Measurements from ENCODE around the gene MAN1A2.

MAN1A2 gene

DNA sequence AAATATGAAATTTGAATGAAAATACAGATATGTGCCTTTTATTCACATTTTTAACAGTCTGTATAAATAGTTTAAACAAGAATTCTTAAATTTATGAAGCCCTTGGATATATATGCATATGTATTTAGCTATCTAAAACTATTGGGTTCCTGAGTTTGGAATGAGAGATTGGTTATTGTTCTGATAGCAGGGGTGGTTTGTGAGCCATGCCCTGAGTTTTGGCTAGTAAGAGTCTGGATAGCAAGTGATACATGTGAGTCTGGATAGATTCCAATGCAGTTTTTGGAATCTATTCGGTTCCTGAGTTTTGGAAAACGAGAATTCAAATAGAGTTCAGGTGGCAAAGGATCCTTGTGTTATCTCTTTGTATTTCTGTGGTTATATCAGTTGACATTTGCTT is 2.8 kb downstream of the MAN1A2 start:
- Mint-ChIP-seq H3K9me3 (no peaks in the 10 kb centered on the region), H3K36me3 (peaks cover 12% of the 10 kb centered on the region), H3K4me1 (peaks cover 49% of the 10 kb centered on the region), H3K27ac (no peak overlapping the region), H3K27me3 (no peaks in the 10 kb centered on the region), H3K4me3 (peak overlapping the region; percentile 85)
- CTCF ChIA-PET = no interaction called here
- no peak for DNase-seq

DNA sequence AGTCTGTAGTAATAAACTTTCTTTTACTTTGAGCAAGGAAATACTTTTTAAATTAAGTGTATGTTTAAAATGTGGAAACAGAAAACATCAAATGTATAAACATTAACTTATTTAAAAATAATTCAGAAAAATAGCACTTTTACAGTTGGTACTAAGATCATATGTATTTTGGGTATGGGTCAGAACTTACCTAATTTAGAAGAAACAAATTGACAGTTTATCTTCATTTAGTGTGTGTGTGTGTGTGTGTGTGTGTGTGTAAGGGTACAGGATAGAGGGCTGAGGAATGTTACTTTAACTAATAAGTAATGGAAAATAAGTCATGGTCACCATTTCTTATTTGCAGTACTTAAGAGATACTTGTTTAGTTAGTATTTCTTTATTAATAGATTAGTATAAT is 3.3 kb downstream of the MAN1A2 start:
- peaks cover 11% of the 10 kb centered on the region for H3K36me3 Mint-ChIP-seq
- H3K4me1 Mint-ChIP-seq = peaks cover 46% of the 10 kb centered on the region
- H3K9me3 Mint-ChIP-seq = no peaks in the 10 kb centered on the region
- peak overlapping the region; percentile 85 for H3K4me3 Mint-ChIP-seq
- DNase-seq = no peak
- CTCF ChIA-PET = no interaction called here
- no peaks in the 10 kb centered on the region for H3K27me3 Mint-ChIP-seq
- H3K27ac Mint-ChIP-seq = no peak overlapping the region

DNA sequence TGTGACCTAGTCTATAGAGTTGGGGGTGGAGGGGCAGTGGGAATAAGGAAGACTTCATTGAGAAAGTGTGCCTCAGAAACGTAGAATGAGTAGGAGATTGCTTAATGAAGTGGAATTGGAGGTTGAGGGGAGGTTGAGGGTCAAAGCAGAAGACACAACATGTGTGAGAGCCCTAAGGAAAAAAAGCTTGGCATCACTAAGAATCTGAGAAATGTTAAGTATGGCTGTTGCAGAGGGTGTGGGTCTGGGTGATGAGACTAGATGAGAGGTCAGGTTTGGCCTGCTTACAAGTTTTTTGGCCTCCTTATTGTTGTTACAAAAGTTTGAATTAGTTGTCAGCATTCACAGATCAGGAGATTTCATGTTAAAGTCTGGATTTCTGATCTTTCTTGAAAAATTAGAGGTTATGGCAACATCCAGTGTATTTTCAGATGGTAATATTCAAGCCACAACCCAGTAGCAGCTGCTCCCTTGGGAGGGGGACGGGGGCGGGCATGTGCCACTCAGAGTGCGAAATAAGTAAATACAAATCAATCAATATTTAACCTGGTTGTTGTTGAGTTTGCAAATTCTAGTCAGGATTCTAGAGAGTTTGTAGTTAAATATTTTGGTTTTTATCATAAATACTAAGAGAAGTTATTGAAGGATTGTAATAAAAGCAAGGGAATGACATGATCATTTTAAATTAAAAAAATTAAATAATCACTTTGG is 4.3 kb downstream of the MAN1A2 start:
- H3K36me3 Mint-ChIP-seq = peaks cover 15% of the 10 kb centered on the region
- CTCF ChIA-PET = no interaction called here
- peaks cover 5% of the 10 kb centered on the region for H3K9me3 Mint-ChIP-seq
- H3K4me1 Mint-ChIP-seq = peaks cover 42% of the 10 kb centered on the region
- H3K27ac Mint-ChIP-seq = no peak overlapping the region
- DNase-seq = no peak
- H3K4me3 Mint-ChIP-seq = peak overlapping the region; percentile 14
- no peaks in the 10 kb centered on the region for H3K27me3 Mint-ChIP-seq

DNA sequence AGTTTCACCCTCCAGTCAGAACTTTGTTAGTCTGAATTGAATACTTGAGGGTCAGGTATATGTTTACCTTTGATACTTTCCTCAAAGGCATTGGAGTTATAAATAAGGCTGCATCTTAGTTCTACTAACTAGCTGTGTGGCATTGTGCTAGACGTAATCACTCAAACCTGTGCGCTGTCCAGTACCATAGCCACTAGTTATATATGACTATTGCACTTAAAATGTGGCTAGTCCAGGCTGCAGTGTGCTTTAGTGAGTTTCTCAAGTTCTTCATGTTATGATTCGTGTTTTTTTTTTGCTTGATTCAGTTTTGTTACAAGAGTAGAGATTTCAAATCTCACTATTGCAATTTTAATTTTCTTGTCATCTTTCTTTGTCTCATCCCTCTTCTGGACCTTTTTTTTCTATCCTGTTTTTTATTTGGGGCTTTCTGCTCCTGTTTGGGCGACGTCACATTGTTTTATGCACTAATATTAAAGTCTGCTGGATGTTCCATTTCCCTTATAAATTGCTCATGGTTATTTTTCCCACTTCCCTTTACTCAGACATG is 5.7 kb downstream of the MAN1A2 start:
- Mint-ChIP-seq H3K9me3 (peaks cover 5% of the 10 kb centered on the region), H3K4me3 (no peak overlapping the region), H3K27ac (no peak overlapping the region), H3K4me1 (peaks cover 40% of the 10 kb centered on the region), H3K27me3 (no peaks in the 10 kb centered on the region), H3K36me3 (peaks cover 16% of the 10 kb centered on the region)
- DNase-seq = no peak
- CTCF ChIA-PET = no interaction called here

DNA sequence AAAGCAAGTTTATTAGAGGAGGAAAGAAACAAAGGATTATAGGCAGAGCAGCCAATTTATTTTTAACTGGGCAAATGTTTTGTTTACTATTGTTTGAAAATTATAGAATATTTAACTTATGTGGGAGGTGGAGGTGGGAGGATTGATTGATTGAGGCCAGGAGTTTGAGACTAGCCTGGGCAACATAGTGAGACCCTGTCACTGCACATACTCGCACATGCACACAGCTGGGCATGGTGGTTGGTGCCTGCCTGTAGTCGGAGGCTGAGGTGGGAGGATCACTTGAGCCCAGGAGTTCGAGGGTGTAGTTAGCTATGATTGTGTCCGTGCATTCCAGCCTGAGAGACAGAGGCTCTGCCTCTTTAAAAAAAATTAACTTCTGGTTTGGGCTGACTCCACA is 6.7 kb downstream of the MAN1A2 start:
- no peaks in the 10 kb centered on the region for H3K27me3 Mint-ChIP-seq
- CTCF ChIA-PET = interaction anchor here (0.9 kb wide), 1 partner anchor 385 kb away, joined by 3 read pairs; no protein-coding TSS in a partner anchor

DNA sequence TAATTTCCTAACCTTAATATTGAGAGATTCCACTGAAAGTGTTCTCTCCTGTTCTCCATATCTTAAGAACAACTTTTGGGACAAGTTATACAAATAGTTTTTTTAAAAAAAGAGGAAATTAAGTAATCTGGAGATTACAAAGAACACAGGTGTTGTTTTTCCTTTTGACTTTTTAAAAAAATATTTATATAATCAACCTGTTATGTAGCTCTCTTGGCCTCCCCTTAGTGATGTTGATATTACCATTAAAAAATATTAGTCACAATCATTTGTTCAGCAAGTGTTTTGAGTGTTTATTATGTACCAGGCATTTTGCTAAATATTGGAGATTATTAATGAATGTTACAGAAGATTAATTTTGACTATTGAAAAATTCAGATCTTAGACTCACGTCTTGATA is 8.1 kb downstream of the MAN1A2 start:
- CTCF ChIA-PET = no interaction called here
- Mint-ChIP-seq H3K36me3 (peaks cover 16% of the 10 kb centered on the region), H3K27ac (no peak overlapping the region), H3K4me1 (peaks cover 22% of the 10 kb centered on the region), H3K27me3 (no peaks in the 10 kb centered on the region), H3K4me3 (no peak overlapping the region), H3K9me3 (peaks cover 5% of the 10 kb centered on the region)
- DNase-seq = no peak

More for the DNA sequence above, 6.7 kb downstream of the MAN1A2 start:
- Mint-ChIP-seq H3K4me3 (no peak overlapping the region), H3K27ac (no peak overlapping the region), H3K9me3 (peaks cover 5% of the 10 kb centered on the region), H3K4me1 (peaks cover 31% of the 10 kb centered on the region), H3K36me3 (peaks cover 16% of the 10 kb centered on the region)
- DNase-seq = no peak

DNA sequence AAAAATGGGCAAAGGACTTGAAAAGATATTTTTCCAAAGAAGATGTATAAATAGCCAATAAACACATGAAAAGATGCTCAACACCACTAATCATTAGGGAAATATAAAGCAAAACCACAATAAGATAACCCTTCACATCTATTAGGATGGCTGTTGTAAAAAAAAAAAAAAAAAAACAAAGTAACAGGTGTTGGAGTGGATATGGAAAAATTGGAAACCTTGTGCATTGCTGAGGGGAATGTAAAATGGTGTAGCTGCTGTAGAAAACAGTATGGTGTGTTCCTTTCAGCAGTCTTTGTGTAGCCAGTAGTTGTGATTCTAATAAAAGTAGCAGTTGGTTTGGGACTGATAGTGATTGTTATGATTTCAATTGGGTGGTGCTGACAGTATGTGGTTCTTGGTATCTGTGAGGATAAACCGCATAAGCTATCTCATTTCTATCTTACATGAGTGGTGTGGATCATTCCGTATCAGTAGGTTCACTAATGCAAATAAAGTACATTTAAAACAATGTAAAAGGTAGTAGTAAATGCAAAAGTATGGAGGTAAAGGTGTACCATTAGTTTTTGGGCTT is 19.9 kb downstream of the MAN1A2 start:
- CTCF ChIA-PET = no interaction called here
- no peak for DNase-seq
- Mint-ChIP-seq H3K27ac (no peak overlapping the region), H3K4me3 (no peak overlapping the region), H3K36me3 (peaks cover 15% of the 10 kb centered on the region), H3K27me3 (no peaks in the 10 kb centered on the region), H3K9me3 (peaks cover 26% of the 10 kb centered on the region), H3K4me1 (peaks cover 17% of the 10 kb centered on the region)

DNA sequence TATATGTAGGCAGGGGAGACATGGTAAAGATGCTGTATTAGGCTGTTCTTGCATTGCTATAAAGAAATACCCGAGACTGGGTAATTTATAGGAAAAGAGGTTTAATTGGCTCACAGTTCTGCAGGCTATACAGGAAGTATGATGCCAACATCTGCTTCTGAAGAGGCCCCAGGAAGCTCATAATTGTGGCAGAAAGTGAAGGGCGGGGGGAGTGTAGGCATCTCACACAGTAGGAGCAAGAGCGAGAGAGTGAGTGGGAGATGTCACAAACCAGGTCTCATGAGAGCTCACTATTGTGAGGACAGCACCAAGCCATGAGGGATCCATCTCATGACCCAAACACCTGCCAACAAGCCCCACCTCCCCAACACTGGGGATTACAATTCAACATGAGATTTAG is 21.1 kb downstream of the MAN1A2 start:
- peaks cover 18% of the 10 kb centered on the region for H3K9me3 Mint-ChIP-seq
- H3K4me3 Mint-ChIP-seq = no peak overlapping the region
- CTCF ChIA-PET = no interaction called here
- DNase-seq = no peak
- H3K4me1 Mint-ChIP-seq = peaks cover 17% of the 10 kb centered on the region
- H3K27me3 Mint-ChIP-seq = no peaks in the 10 kb centered on the region
- H3K27ac Mint-ChIP-seq = no peak overlapping the region
- H3K36me3 Mint-ChIP-seq = peaks cover 11% of the 10 kb centered on the region

DNA sequence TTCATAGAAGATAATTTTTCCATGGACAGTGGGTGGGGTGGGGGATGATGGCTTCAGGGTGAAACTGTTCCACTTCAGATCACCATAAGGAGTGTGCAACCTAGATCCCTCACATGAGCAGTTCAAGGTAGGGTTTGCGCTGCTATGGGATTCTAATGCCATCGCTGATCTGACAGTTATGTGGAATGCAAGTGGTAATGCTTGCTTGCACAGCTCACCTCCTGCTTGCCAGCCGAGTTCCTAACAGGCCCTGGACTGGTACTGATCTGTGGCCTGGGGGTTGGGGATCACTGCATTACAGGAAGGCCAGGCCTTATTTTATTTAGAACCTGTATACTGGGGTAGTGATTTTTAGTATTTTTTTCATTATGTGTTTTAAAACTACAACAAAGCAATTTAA is 22.0 kb downstream of the MAN1A2 start:
- no peak for DNase-seq
- Mint-ChIP-seq H3K36me3 (peaks cover 6% of the 10 kb centered on the region), H3K27me3 (no peaks in the 10 kb centered on the region), H3K4me1 (peaks cover 17% of the 10 kb centered on the region), H3K4me3 (no peak overlapping the region), H3K27ac (no peak overlapping the region), H3K9me3 (peaks cover 11% of the 10 kb centered on the region)
- CTCF ChIA-PET = no interaction called here

DNA sequence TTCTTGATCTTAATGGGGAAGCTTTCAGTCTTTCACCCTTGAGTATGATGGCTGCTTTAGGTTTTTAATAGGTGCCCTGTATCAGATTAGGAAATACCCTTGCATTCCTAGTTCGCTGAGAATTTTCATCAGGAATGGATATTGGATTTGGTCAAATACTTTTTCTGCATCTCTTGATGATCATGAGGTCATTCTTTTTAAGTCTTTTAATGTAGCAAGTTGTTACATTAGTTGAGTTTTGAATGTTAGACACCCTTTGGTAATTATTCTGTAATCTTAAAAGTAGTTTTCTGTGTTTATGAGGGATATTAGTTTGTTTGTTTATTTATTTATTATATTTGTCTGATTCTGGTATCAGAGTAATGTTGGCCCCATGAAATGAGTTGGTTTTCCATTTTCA is 22.5 kb downstream of the MAN1A2 start:
- H3K4me3 Mint-ChIP-seq = no peak overlapping the region
- H3K27ac Mint-ChIP-seq = no peak overlapping the region
- H3K27me3 Mint-ChIP-seq = no peaks in the 10 kb centered on the region
- peaks cover 17% of the 10 kb centered on the region for H3K4me1 Mint-ChIP-seq
- CTCF ChIA-PET = no interaction called here
- peaks cover 8% of the 10 kb centered on the region for H3K9me3 Mint-ChIP-seq
- no peak for DNase-seq
- peaks cover 3% of the 10 kb centered on the region for H3K36me3 Mint-ChIP-seq

DNA sequence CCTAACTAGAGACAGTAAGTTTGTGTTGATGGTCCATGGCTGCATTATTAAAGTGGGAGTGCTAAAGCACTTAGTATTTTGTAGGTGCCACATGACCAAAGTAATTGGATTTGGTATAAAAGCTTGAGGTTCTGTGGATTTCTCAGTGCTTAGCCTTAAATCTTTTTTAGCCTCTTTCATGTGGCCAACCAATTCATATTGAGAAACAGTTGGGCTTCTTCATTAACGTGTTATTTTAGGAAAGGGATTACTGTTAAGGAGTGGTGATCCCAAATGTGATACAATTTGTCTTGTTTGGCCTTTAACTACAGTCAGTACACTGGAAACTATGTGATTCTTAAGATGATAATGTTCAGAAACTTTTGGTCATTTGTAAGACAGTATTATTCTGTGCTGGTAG is 25.5 kb downstream of the MAN1A2 start:
- peaks cover 1% of the 10 kb centered on the region for H3K36me3 Mint-ChIP-seq
- H3K9me3 Mint-ChIP-seq = peaks cover 3% of the 10 kb centered on the region
- DNase-seq = no peak
- no peak overlapping the region for H3K4me3 Mint-ChIP-seq
- CTCF ChIA-PET = no interaction called here
- no peak overlapping the region for H3K27ac Mint-ChIP-seq
- H3K27me3 Mint-ChIP-seq = no peaks in the 10 kb centered on the region
- H3K4me1 Mint-ChIP-seq = peaks cover 8% of the 10 kb centered on the region

DNA sequence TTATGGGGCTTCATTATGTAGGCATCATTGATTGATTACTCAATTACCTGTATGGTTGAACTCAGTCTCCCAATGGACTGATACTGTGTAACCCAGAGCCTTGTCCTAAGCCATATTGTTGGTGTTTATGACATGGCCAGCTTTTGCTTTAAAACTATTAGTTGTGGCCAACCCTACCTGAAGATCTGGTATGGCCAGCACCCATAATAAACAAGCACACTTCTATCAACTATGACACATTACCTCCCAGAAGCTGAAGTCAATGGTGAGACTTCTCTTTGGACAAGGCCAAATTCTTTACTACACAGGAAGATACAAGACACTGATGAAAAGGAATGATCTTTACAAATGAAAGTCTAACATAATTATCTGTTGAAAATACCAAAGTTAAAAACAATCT is 28.8 kb downstream of the MAN1A2 start:
- H3K4me3 Mint-ChIP-seq = no peak overlapping the region
- H3K27me3 Mint-ChIP-seq = no peaks in the 10 kb centered on the region
- H3K4me1 Mint-ChIP-seq = no peaks in the 10 kb centered on the region
- no peak overlapping the region for H3K27ac Mint-ChIP-seq
- no peaks in the 10 kb centered on the region for H3K36me3 Mint-ChIP-seq
- H3K9me3 Mint-ChIP-seq = peaks cover 5% of the 10 kb centered on the region
- no peak for DNase-seq
- CTCF ChIA-PET = no interaction called here

DNA sequence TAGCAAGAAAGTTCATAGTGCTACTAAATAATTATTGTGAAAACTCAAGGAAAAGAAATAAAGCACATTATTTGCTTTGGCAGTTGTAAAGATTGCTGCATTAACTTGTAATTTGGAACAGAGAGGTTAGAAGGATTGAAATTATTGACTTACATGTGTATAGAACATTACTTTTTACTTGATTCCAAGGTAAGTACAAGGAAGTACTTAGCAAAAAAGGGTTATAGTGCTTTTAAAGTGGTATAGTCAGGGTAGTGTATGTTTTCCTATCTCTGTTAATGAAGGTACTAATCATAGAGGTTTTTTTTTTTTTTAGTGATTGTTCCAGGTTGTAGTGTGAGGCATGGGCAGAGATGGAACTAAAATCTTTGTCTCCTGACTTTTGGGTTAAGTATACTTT is 29.4 kb downstream of the MAN1A2 start:
- Mint-ChIP-seq H3K27me3 (no peaks in the 10 kb centered on the region), H3K27ac (no peak overlapping the region), H3K4me3 (no peak overlapping the region), H3K36me3 (peaks cover under 1% of the 10 kb centered on the region), H3K4me1 (peaks cover 3% of the 10 kb centered on the region), H3K9me3 (peaks cover 5% of the 10 kb centered on the region)
- CTCF ChIA-PET = no interaction called here
- DNase-seq = no peak

DNA sequence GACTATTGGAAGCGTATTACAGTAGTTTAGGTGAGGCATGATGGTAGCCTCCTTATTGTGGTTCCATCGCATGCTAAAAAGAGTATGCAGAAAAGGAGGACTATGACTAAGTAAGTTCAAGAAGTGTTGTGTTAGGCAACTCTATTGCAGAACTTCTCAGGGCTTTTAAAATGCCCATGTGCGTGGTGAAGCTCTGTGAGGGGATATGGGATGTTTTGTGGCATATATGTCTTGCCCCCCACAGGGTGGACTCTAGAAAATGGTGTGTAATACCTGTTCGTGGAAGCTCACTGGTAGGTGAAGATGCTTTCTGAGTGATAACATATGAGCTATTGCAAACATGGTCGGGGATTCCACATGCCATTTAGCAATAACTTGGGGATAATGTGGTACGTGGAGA is 31.7 kb downstream of the MAN1A2 start:
- H3K4me3 Mint-ChIP-seq = no peak overlapping the region
- H3K27me3 Mint-ChIP-seq = no peaks in the 10 kb centered on the region
- H3K9me3 Mint-ChIP-seq = peaks cover 15% of the 10 kb centered on the region
- H3K4me1 Mint-ChIP-seq = peaks cover 5% of the 10 kb centered on the region
- H3K36me3 Mint-ChIP-seq = peaks cover 16% of the 10 kb centered on the region
- no peak overlapping the region for H3K27ac Mint-ChIP-seq
- CTCF ChIA-PET = no interaction called here
- DNase-seq = no peak

DNA sequence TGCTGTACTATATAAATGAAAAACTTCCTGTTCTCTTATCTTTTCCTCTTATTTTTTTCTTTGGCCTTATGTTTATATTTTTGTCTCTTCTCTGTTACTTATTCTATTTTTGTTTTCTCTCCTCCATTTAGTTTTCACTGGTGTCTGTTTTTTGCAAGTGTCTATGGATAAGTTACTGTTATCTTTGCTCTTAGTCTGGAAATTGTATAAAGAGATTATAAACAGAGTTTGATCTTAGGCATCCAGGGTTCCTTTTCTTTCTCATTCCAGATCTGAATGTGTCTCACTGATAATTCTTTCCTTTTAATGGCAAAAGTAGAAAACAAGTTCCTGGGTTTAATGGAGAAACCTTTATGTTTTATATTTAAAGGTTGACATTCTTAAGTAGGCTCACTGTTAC is 34.5 kb downstream of the MAN1A2 start:
- Mint-ChIP-seq H3K4me1 (peaks cover 5% of the 10 kb centered on the region), H3K27ac (no peak overlapping the region), H3K36me3 (peaks cover 34% of the 10 kb centered on the region), H3K27me3 (no peaks in the 10 kb centered on the region), H3K4me3 (no peak overlapping the region), H3K9me3 (peaks cover 17% of the 10 kb centered on the region)
- CTCF ChIA-PET = no interaction called here
- no peak for DNase-seq
